A673 (cell line): Measurements from ENCODE around the gene SEMA3A. TPM values are rescaled to one million over a fixed set of nuclear protein-coding genes. Genes with fewer than 3 reads are reported as not detected.

Source experiments
- BruUV-seq: library from RNA; stranded (reverse); fragments of 400-500 nt; replicated peaks from 2 replicates; lab custom pipeline; 2021; lab: Mats Ljungman, UMichigan
- CTCF ChIA-PET: fragments of 300-600 bp; sonication (Branson Sonifier 250); formaldehyde crosslinking; loops from one replicate; lab custom pipeline; 2022; ENCODE audit warnings: antibody characterized with exemption; lab: Charles Lee
- POLR2A ChIA-PET: fragments of 300-600 bp; sonication (Branson Sonifier 250); formaldehyde crosslinking; loops from one replicate; lab custom pipeline; 2022; ENCODE audit warnings: antibody characterized with exemption; ENCODE audit not compliant: low non-redundant PET; lab: Charles Lee
- DNase-seq: peaks from one replicate; pipeline ENCODE4 v3.0.0-alpha.2; 2015; ENCODE audit warnings: low spot score
- H3K27ac ChIP-seq: fragments of 200-600 bp; sonication (generic); 2 replicates; pipeline ENCODE4 v1.5.1; 2016; ENCODE audit warnings: mixed run types, low read depth, mild to moderate bottlenecking, mixed read lengths, antibody characterized with exemption, low read length; ENCODE audit not compliant: poor library complexity, severe bottlenecking
- H3K27me3 ChIP-seq: fragments of 200-600 bp; sonication (generic); replicated peaks from 2 replicates; pipeline ENCODE4 v1.6.1; 2017; ENCODE audit warnings: mixed run types, low read depth, mild to moderate bottlenecking, mixed read lengths, antibody characterized with exemption, low read length; ENCODE audit not compliant: insufficient read depth, poor library complexity
- H3K36me3 ChIP-seq: fragments of 200-600 bp; sonication (generic); 2 replicates; pipeline ENCODE4 v1.6.1; 2016; ENCODE audit warnings: mixed run types, mild to moderate bottlenecking, mixed read lengths, antibody characterized with exemption, low read length; ENCODE audit not compliant: insufficient read depth, poor library complexity, severe bottlenecking
- H3K4me1 ChIP-seq: fragments of 200-600 bp; sonication (generic); 2 replicates; pipeline ENCODE4 v1.6.1; 2017; ENCODE audit warnings: mixed run types, mild to moderate bottlenecking, mixed read lengths, antibody characterized with exemption, low read length; ENCODE audit not compliant: insufficient read depth, poor library complexity, severe bottlenecking
- H3K4me3 ChIP-seq: fragments of 200-600 bp; sonication (generic); 2 replicates; pipeline ENCODE4 v1.5.1; 2016; ENCODE audit warnings: low read depth, mixed run types, mild to moderate bottlenecking, mixed read lengths, low read length; ENCODE audit not compliant: poor library complexity, severe bottlenecking
- H3K9me3 ChIP-seq: fragments of 200-600 bp; sonication (generic); 2 replicates; pipeline ENCODE4 v1.6.1; 2016; ENCODE audit warnings: mixed run types, low read depth, mild to moderate bottlenecking, mixed read lengths, antibody characterized with exemption, low read length; ENCODE audit not compliant: poor library complexity, severe bottlenecking
- EZH2 ChIP-seq: fragments of 200-600 bp; sonication (generic); IDR thresholded peaks from 2 replicates; pipeline ENCODE4 v1.6.1; 2017; ENCODE audit warnings: borderline replicate concordance, low read depth, mild to moderate bottlenecking, mixed read lengths, antibody characterized with exemption, low read length; ENCODE audit not compliant: poor library complexity, severe bottlenecking
- intact Hi-C: fragments of 100-400 bp; cut with micrococcal nuclease; formaldehyde crosslinking; loops from one replicate; pipeline ENCODE4 v1.10.0; 2022; ENCODE audit not compliant: unreplicated experiment
- total RNA-seq: library from RNA; stranded (reverse); gene quantifications from 2 replicates; pipeline ENCODE4 v1.2.3, GENCODE V29; 2021
- TF ChIP-seq, protein P1 (sequence below): fragments of 300-800, 200-600 bp; sonication (generic); conservative IDR thresholded peaks from 2 replicates; pipeline ENCODE4 v1.5.1; 2017; ENCODE audit warnings: low read depth, mild to moderate bottlenecking, antibody characterized with exemption, low read length, moderate library complexity, mixed read lengths

Gene SEMA3A
- total RNA-seq, 1 experiment from 2014 or later = 22.8 TPM

DNA sequence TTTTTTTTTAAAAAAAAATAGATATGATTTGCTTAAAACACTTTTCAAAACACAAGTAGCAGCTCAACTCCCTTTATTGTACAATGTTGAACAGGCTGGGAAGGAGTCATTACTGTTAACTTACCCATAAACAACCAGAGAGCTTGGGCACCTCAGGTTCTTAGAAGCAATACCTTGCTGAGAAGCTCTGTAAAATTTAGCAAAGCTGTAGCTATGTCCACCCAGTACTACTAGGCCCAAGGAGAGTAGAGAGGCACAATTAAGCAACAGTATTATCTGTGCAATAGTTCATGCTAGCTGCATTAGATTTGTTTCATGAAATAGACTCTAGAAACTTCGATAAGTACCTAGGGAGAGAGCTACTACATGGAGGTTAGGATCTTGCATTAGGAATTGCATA, 32.0 kb downstream of the SEMA3A start:
- DNase-seq = no peak
- Histone ChIP-seq H3K27ac (peak overlapping the region; percentile 14), H3K9me3 (no peaks in the 10 kb centered on the region), H3K36me3 (no peaks in the 10 kb centered on the region), H3K4me3 (no peak overlapping the region), H3K27me3 (no peaks in the 10 kb centered on the region), H3K4me1 (peaks cover 51% of the 10 kb centered on the region)
- intact Hi-C loops = no loop called here
- no peak for TF ChIP-seq EZH2
- TF ChIP-seq, protein P1, sequence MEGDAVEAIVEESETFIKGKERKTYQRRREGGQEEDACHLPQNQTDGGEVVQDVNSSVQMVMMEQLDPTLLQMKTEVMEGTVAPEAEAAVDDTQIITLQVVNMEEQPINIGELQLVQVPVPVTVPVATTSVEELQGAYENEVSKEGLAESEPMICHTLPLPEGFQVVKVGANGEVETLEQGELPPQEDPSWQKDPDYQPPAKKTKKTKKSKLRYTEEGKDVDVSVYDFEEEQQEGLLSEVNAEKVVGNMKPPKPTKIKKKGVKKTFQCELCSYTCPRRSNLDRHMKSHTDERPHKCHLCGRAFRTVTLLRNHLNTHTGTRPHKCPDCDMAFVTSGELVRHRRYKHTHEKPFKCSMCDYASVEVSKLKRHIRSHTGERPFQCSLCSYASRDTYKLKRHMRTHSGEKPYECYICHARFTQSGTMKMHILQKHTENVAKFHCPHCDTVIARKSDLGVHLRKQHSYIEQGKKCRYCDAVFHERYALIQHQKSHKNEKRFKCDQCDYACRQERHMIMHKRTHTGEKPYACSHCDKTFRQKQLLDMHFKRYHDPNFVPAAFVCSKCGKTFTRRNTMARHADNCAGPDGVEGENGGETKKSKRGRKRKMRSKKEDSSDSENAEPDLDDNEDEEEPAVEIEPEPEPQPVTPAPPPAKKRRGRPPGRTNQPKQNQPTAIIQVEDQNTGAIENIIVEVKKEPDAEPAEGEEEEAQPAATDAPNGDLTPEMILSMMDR = no peak
- ChIA-PET CTCF (interaction anchor here (0.6 kb wide), 1 partner anchor 79 kb away, joined by 3 read pairs; no protein-coding TSS in a partner anchor), POLR2A (interaction anchor here (0.7 to 0.8 kb wide), 2 partner anchors 32 to 183 kb away, joined by 4 to 5 read pairs; partner anchors contain the start of gene SEMA3A)
- no TSS peak for BruUV-seq

DNA sequence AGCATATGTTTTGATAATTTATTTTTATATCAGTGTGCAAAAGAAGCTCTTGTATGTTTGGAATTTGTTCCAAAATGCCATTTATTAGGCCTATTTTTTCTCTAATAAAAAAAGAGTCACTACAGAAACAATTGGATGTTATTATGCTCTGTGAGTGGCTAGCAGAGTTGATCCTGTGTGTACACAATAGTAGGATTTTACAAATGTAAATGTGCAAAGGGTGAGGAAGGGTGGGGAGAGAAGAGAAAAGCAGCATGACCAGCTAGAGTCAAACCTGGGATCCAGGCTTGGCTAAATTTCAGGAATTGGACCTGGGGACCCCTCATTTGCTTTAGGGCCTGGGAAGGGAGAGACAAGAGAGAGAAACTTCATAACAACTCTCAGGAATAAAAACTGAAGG, 32.5 kb downstream of the SEMA3A start:
- no TSS peak for BruUV-seq
- intact Hi-C loops = no loop called here
- POLR2A ChIA-PET = interaction anchor here (0.8 kb wide), 1 partner anchor 183 kb away, joined by 5 read pairs; no protein-coding TSS in a partner anchor
- no peaks in the 10 kb centered on the region for H3K36me3 ChIP-seq
- H3K27ac ChIP-seq = peak overlapping the region; percentile 14
- H3K27me3 ChIP-seq = no peaks in the 10 kb centered on the region
- no peak for TF ChIP-seq EZH2
- TF ChIP-seq, protein P1 = no peak
- H3K4me3 ChIP-seq = no peak overlapping the region
- peaks cover 52% of the 10 kb centered on the region for H3K4me1 ChIP-seq
- DNase-seq = no peak
- CTCF ChIA-PET = interaction anchor here (0.6 kb wide), 1 partner anchor 78 kb away, joined by 3 read pairs; no protein-coding TSS in a partner anchor
- no peaks in the 10 kb centered on the region for H3K9me3 ChIP-seq

DNA sequence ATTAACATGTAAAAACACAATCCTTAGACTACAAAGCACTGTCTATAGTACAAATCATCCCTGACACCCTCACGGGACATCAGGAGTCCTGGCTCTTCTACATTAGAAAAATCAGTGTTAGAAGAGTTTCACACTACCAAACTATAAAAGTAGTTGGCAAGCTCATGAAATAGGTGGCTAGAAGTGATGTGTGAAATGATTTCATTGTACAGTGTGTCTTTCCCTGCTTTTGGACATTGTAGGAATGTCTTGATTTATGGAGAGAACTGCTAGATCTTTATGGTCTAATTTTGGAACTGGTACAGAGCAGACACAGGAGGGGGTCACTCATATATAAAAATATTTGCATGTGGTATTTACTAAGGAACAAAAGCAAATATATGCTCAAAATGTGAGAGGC, 33.2 kb downstream of the SEMA3A start:
- Histone ChIP-seq H3K4me1 (peaks cover 59% of the 10 kb centered on the region), H3K4me3 (no peak overlapping the region), H3K36me3 (no peaks in the 10 kb centered on the region), H3K27me3 (no peaks in the 10 kb centered on the region), H3K27ac (no peak overlapping the region), H3K9me3 (no peaks in the 10 kb centered on the region)
- ChIA-PET POLR2A (no interaction called here), CTCF (no interaction called here)
- no peak for TF ChIP-seq EZH2
- TF ChIP-seq, protein P1 = no peak
- DNase-seq = no peak
- no TSS peak for BruUV-seq
- intact Hi-C loops = no loop called here
